Measurements from ENCODE around the gene C4orf50. TPM values are rescaled to one million over a fixed set of nuclear protein-coding genes. Genes with fewer than 3 reads are reported as not detected.
A peak's percentile ranks its signal among the peaks of the same experiment; 100 is the strongest.

The C4orf50 gene
- total and polyA plus RNA-seq, 7 donors, result under 0.01 to 0.83 (median 0.43) TPM; not detected in 1

GRCh38 chr4:5943561-5943960 lies 74.7 kb downstream of the C4orf50 start:
- Histone ChIP-seq H3K36me3 (no peaks in the 10 kb centered on the region), H3K27ac (no peak overlapping the region), H3K9me3 (peaks cover 0 to 2% (median 0%) of the 10 kb centered on the region in 4 donors), H3K4me1 (no peaks in the 10 kb centered on the region), H3K4me3 (no peak overlapping the region), H3K27me3 (peaks cover 0 to 43% (median 0%) of the 10 kb centered on the region in 3 donors)
- WGBS, 2 donors, result 20 to 23% methylated on average over 6 of the region's 6 CpGs
- TF ChIP-seq POLR2A (IDR thresholded peaks at IDR 0.05), result no peak
- TF ChIP-seq, protein P1, sequence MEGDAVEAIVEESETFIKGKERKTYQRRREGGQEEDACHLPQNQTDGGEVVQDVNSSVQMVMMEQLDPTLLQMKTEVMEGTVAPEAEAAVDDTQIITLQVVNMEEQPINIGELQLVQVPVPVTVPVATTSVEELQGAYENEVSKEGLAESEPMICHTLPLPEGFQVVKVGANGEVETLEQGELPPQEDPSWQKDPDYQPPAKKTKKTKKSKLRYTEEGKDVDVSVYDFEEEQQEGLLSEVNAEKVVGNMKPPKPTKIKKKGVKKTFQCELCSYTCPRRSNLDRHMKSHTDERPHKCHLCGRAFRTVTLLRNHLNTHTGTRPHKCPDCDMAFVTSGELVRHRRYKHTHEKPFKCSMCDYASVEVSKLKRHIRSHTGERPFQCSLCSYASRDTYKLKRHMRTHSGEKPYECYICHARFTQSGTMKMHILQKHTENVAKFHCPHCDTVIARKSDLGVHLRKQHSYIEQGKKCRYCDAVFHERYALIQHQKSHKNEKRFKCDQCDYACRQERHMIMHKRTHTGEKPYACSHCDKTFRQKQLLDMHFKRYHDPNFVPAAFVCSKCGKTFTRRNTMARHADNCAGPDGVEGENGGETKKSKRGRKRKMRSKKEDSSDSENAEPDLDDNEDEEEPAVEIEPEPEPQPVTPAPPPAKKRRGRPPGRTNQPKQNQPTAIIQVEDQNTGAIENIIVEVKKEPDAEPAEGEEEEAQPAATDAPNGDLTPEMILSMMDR (IDR thresholded peaks at IDR 0.05), result no peak
- TF ChIP-seq EP300 (IDR thresholded peaks at IDR 0.05), result no peak
- no peak for TF ChIP-seq POLR2AphosphoS5 (IDR thresholded peaks at IDR 0.05)
- DNase-seq, result peak; percentile 11
- intact Hi-C loops (cut with DNase I), result no loop called here

GRCh38 chr4:5942947-5943346 lies 75.3 kb downstream of the C4orf50 start:
- Histone ChIP-seq H3K4me1 (no peaks in the 10 kb centered on the region), H3K27ac (no peak overlapping the region), H3K9me3 (peaks cover 0 to 2% (median 0%) of the 10 kb centered on the region in 4 donors), H3K36me3 (no peaks in the 10 kb centered on the region), H3K27me3 (peaks cover 0 to 39% (median 0%) of the 10 kb centered on the region in 3 donors), H3K4me3 (no peak overlapping the region)
- TF ChIP-seq POLR2A (IDR thresholded peaks at IDR 0.05), result no peak
- TF ChIP-seq, protein P1 (IDR thresholded peaks at IDR 0.05), result no peak
- TF ChIP-seq POLR2AphosphoS5 (IDR thresholded peaks at IDR 0.05), result no peak
- TF ChIP-seq EP300 (IDR thresholded peaks at IDR 0.05), result no peak
- DNase-seq, result no peak
- intact Hi-C loops (cut with DNase I), result no loop called here
- WGBS, 2 donors, result 39 to 54% methylated on average over 9 of the region's 9 CpGs

DNA sequence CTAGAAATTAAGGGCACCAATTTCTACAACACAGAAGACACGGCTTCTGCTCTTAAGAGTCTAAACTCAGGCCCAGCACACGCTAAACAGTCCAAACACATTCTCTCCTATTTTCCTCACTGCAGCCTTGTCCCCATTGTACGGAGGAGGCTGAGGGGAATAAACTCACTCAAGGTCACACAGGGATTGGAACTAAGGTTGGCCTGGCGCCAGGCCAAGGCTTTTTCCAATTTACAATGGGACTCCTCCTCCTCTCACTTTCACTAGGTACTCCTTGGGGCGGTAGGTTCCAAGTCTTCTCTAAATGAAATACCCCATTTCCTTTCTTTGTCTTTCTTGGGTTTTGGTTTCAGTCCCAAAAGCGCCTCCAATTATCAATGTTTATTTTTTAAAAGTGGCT lies 76.6 kb downstream of the C4orf50 start:
- peaks cover 0 to 26% (median 0%) of the 10 kb centered on the region in 3 donors for H3K27me3 ChIP-seq
- no peak overlapping the region for H3K4me3 ChIP-seq
- WGBS, 2 donors, result 53 to 66% methylated on average over 6 of the region's 6 CpGs
- no peaks in the 10 kb centered on the region for H3K4me1 ChIP-seq
- H3K9me3 ChIP-seq, result no peaks in the 10 kb centered on the region
- TF ChIP-seq, protein P1 (IDR thresholded peaks at IDR 0.05), result no peak
- no peak for TF ChIP-seq POLR2A (IDR thresholded peaks at IDR 0.05)
- no peak for TF ChIP-seq POLR2AphosphoS5 (IDR thresholded peaks at IDR 0.05)
- no peak for TF ChIP-seq EP300 (IDR thresholded peaks at IDR 0.05)
- peak; percentile 24 for DNase-seq
- no peak overlapping the region for H3K27ac ChIP-seq
- intact Hi-C loops (cut with DNase I), result no loop called here
- H3K36me3 ChIP-seq, result no peaks in the 10 kb centered on the region

GRCh38 chr4:5940470-5941203 lies 77.6 kb downstream of the C4orf50 start:
- Histone ChIP-seq H3K4me1 (no peaks in the 10 kb centered on the region), H3K4me3 (no peak overlapping the region), H3K36me3 (no peaks in the 10 kb centered on the region), H3K9me3 (no peaks in the 10 kb centered on the region), H3K27me3 (peaks cover 0 to 16% (median 0%) of the 10 kb centered on the region in 3 donors), H3K27ac (no peak overlapping the region)
- TF ChIP-seq EP300 (IDR thresholded peaks at IDR 0.05) (no peak), POLR2A (IDR thresholded peaks at IDR 0.05) (no peak), POLR2AphosphoS5 (IDR thresholded peaks at IDR 0.05) (no peak)
- TF ChIP-seq, protein P1 (IDR thresholded peaks at IDR 0.05), result no peak
- 35 to 61% methylated on average over 3 of the region's 3 CpGs for WGBS, 2 donors
- intact Hi-C loops (cut with DNase I), result no loop called here
- DNase-seq, result peak; percentile 9

All from sigmoid colon (tissue), 7 donors.